ENCODE measurements around the gene PLEKHA6. TPM values are rescaled to one million over a fixed set of nuclear protein-coding genes. Genes with fewer than 3 reads are reported as not detected.
"Not testable (repeated sequence)": the region's sequence is repeated elsewhere in the genome, so short reads cannot be mapped to it uniquely, and the experiment has no call there.

The PLEKHA6 gene
- total and polyA plus RNA-seq, 2 of the 4 experiments (the other 2 are of a cell fraction), result 8.2 to 19.9 TPM

GRCh38 chr1:204240233-204240632 is 119.5 kb downstream of the PLEKHA6 start:
- Histone ChIP-seq H3K4me2 (ENCODE audit: low read depth, low read length) (no peak overlapping the region), H3K27ac (ENCODE audit: insufficient read depth, low read length) (no peak overlapping the region), H3K14ac (replicated peaks; ENCODE audit: low read depth, low read length) (no peak overlapping the region), H2BK120ac (ENCODE audit: low read depth, low read length) (no peak overlapping the region), H4K8ac (ENCODE audit: low read depth in 2 of 2, low read length in 2 of 2) (no peak overlapping the region), H4K91ac (ENCODE audit: insufficient read depth, low read depth, low read length) (no peak overlapping the region), H2BK15ac (ENCODE audit: low read depth, low read length) (no peak overlapping the region), H4K20me1 (ENCODE audit: insufficient read depth, low read length) (no peaks in the 10 kb centered on the region), H4K5ac (ENCODE audit: low read depth, low read length) (no peak overlapping the region), H3K4me3 (ENCODE audit: insufficient read depth, low read depth, low read length) (no peak overlapping the region), H3K27me3 (ENCODE audit: control insufficient read depth, insufficient read depth, low read length) (no peaks in the 10 kb centered on the region), H3K9ac (ENCODE audit: low read depth, low read length) (no peak overlapping the region), H3K18ac (ENCODE audit: low read depth, low read length) (no peak overlapping the region), H3K9me3 (ENCODE audit: control insufficient read depth, insufficient read depth, low read length) (no peaks in the 10 kb centered on the region), H3K4me1 (ENCODE audit: control insufficient read depth, insufficient read depth, low read length) (no peaks in the 10 kb centered on the region), H3K79me1 (ENCODE audit: low read depth in 1 of 2, low read length in 2 of 2) (no peaks in the 10 kb centered on the region), H3K23ac (ENCODE audit: low read depth, low read length) (no peak overlapping the region), H2AK9ac (replicated peaks; ENCODE audit: low read depth, low read length, poor library complexity) (no peak overlapping the region), H2AFZ (replicated peaks; ENCODE audit: low read length, poor library complexity) (no peak overlapping the region), H3K56ac (ENCODE audit: extremely low read depth, insufficient read depth, low read length) (no peak overlapping the region), H3K36me3 (ENCODE audit: control insufficient read depth, insufficient read depth, low read length) (peaks cover 10% of the 10 kb centered on the region), H2BK20ac (ENCODE audit: low read depth, low read length) (no peak overlapping the region), H3K4ac (ENCODE audit: low read depth, low read length) (no peak overlapping the region), H2AK5ac (ENCODE audit: low read depth, low read length) (no peak overlapping the region), H3K9me1 (ENCODE audit: insufficient read depth, low read length) (no peaks in the 10 kb centered on the region), H2BK5ac (ENCODE audit: low read depth, low read length, poor library complexity, severe bottlenecking) (no peak overlapping the region)
- no TSS peak for BruUV-seq (replicated peaks)
- POLR2A ChIA-PET (ENCODE audit: unreplicated experiment), result interaction anchor here (0.5 kb wide), 1 partner anchor 1403 kb away, joined by 5 read pairs; no protein-coding TSS in a partner anchor
- intact Hi-C loops (cut with micrococcal nuclease) (no loop called here), dilution Hi-C loops (cut with HindIII; ENCODE audit: low sequenced_read_pairs, unreplicated experiment) (no loop called here), in situ Hi-C loops (cut with MboI; ENCODE audit: low sequenced_read_pairs) (no loop called here)
- TF ChIP-seq POLR2A (IDR thresholded peaks at IDR 0.05; ENCODE audit: low read depth, low read length) (no peak), MAFK (IDR thresholded peaks at IDR 0.05; ENCODE audit: low read depth, low read length) (no peak)
- no CpG with 5 or more reads among the region's 1 CpG for WGBS, 2 experiments (ENCODE audit: extremely low coverage in 2 of 2, insufficient read length in 1 of 2)
- no peak for ATAC-seq (ENCODE audit: low read depth)
- DNase-seq, result no peak
- CTCF ChIA-PET, result no interaction called here

GRCh38 chr1:204239401-204239800 is 120.3 kb downstream of the PLEKHA6 start:
- H3K4me3 ChIP-seq (ENCODE audit: insufficient read depth, low read depth, low read length); H3K27me3 ChIP-seq (ENCODE audit: control insufficient read depth, insufficient read depth, low read length); H4K91ac ChIP-seq (ENCODE audit: insufficient read depth, low read depth, low read length); H2BK120ac ChIP-seq (ENCODE audit: low read depth, low read length); H2BK5ac ChIP-seq (ENCODE audit: low read depth, low read length, poor library complexity, severe bottlenecking); BruUV-seq (replicated peaks); in situ Hi-C loops (cut with MboI; ENCODE audit: low sequenced_read_pairs); H3K4ac ChIP-seq (ENCODE audit: low read depth, low read length); H3K23ac ChIP-seq (ENCODE audit: low read depth, low read length); H3K9me1 ChIP-seq (ENCODE audit: insufficient read depth, low read length); H4K8ac ChIP-seq (ENCODE audit: low read depth in 2 of 2, low read length in 2 of 2); H2BK20ac ChIP-seq (ENCODE audit: low read depth, low read length); H2AK5ac ChIP-seq (ENCODE audit: low read depth, low read length); H4K20me1 ChIP-seq (ENCODE audit: insufficient read depth, low read length); H3K27ac ChIP-seq (ENCODE audit: insufficient read depth, low read length); H3K18ac ChIP-seq (ENCODE audit: low read depth, low read length); H3K4me1 ChIP-seq (ENCODE audit: control insufficient read depth, insufficient read depth, low read length); intact Hi-C loops (cut with micrococcal nuclease); H2AFZ ChIP-seq (replicated peaks; ENCODE audit: low read length, poor library complexity); CTCF ChIA-PET; H3K79me1 ChIP-seq (ENCODE audit: low read depth in 1 of 2, low read length in 2 of 2); ATAC-seq (ENCODE audit: low read depth); H3K56ac ChIP-seq (ENCODE audit: extremely low read depth, insufficient read depth, low read length); H3K9me3 ChIP-seq (ENCODE audit: control insufficient read depth, insufficient read depth, low read length); dilution Hi-C loops (cut with HindIII; ENCODE audit: low sequenced_read_pairs, unreplicated experiment); H3K14ac ChIP-seq (replicated peaks; ENCODE audit: low read depth, low read length); H4K5ac ChIP-seq (ENCODE audit: low read depth, low read length); H3K9ac ChIP-seq (ENCODE audit: low read depth, low read length); H3K4me2 ChIP-seq (ENCODE audit: low read depth, low read length); H2BK15ac ChIP-seq (ENCODE audit: low read depth, low read length); H2AK9ac ChIP-seq (replicated peaks; ENCODE audit: low read depth, low read length, poor library complexity); DNase-seq; H3K36me3 ChIP-seq (ENCODE audit: control insufficient read depth, insufficient read depth, low read length): not testable (repeated sequence)
- WGBS, 2 experiments (ENCODE audit: extremely low coverage in 2 of 2, insufficient read length in 1 of 2), result no CpG with 5 or more reads among the region's 3 CpGs
- POLR2A ChIA-PET (ENCODE audit: unreplicated experiment), result interaction anchor here (0.5 kb wide), 1 partner anchor 1404 kb away, joined by 5 read pairs; no protein-coding TSS in a partner anchor

Data from IMR-90 (cell line).